ENCODE measurements around the gene CERT1. TPM values are rescaled to one million over a fixed set of nuclear protein-coding genes. Genes with fewer than 3 reads are reported as not detected.
A peak's percentile ranks its signal among the peaks of the same experiment; 100 is the strongest.
"Not testable (repeated sequence)": the region's sequence is repeated elsewhere in the genome, so short reads cannot be mapped to it uniquely, and the experiment has no call there.

Gene CERT1
- total RNA-seq, 3 donors from 2014 or later, result 41.4 to 63.4 (median 45.0) TPM

GRCh38 chr5:75538211-75538610, 26.8 kb upstream of the CERT1 start:
- TF ChIP-seq, protein P1, sequence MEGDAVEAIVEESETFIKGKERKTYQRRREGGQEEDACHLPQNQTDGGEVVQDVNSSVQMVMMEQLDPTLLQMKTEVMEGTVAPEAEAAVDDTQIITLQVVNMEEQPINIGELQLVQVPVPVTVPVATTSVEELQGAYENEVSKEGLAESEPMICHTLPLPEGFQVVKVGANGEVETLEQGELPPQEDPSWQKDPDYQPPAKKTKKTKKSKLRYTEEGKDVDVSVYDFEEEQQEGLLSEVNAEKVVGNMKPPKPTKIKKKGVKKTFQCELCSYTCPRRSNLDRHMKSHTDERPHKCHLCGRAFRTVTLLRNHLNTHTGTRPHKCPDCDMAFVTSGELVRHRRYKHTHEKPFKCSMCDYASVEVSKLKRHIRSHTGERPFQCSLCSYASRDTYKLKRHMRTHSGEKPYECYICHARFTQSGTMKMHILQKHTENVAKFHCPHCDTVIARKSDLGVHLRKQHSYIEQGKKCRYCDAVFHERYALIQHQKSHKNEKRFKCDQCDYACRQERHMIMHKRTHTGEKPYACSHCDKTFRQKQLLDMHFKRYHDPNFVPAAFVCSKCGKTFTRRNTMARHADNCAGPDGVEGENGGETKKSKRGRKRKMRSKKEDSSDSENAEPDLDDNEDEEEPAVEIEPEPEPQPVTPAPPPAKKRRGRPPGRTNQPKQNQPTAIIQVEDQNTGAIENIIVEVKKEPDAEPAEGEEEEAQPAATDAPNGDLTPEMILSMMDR (IDR thresholded peaks at IDR 0.05), result no peak
- ATAC-seq, result no peak
- intact Hi-C loops (cut with DNase I, micrococcal nuclease), result no loop called here

GRCh38 chr5:75536694-75537360, 25.4 kb upstream of the CERT1 start:
- intact Hi-C loops (cut with DNase I, micrococcal nuclease), result no loop called here
- ATAC-seq, result peak; percentile 14
- Histone ChIP-seq H3K4me1 (ENCODE audit: low read depth) (no peaks in the 10 kb centered on the region), H3K9me3 (peaks cover 15% of the 10 kb centered on the region), H3K36me3 (ENCODE audit: low read depth) (no peaks in the 10 kb centered on the region), H3K4me3 (no peak overlapping the region)
- no peak for DNase-seq
- TF ChIP-seq, protein P1 (IDR thresholded peaks at IDR 0.05), result no peak

More at GRCh38 chr5:75538211-75538610, 26.8 kb upstream of the CERT1 start:
- Histone ChIP-seq H3K36me3 (ENCODE audit: low read depth) (no peaks in the 10 kb centered on the region), H3K4me3 (no peak overlapping the region), H3K9me3 (peaks cover 15% of the 10 kb centered on the region), H3K4me1 (ENCODE audit: low read depth) (no peaks in the 10 kb centered on the region)
- no peak for DNase-seq

DNA sequence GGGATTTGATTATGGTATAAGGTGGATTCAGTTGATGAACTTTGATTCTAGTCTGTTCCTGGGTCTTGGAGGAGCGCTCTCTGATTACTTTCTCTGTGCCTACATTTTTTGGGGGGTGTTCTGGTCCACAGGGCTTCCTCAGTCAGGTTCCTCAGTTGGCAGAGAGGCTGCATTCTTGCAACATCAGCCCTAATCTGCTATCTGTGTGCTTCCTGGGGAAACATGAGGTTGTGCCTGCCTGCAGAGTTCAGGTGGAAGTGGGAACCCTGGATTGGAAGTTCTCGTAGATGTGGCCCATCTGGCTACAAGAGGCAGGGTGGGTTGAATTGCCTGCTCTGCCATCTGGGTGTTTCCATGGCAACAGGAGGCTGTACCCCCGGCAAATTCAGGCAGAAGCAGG, 24.7 kb upstream of the CERT1 start:
- H3K4me1 ChIP-seq (ENCODE audit: low read depth), result no peaks in the 10 kb centered on the region
- no peak for DNase-seq
- intact Hi-C loops (cut with DNase I, micrococcal nuclease), result no loop called here
- no peak for ATAC-seq
- peaks cover 15% of the 10 kb centered on the region for H3K9me3 ChIP-seq
- no peaks in the 10 kb centered on the region for H3K36me3 ChIP-seq (ENCODE audit: low read depth)
- no peak overlapping the region for H3K4me3 ChIP-seq
- TF ChIP-seq, protein P1 (IDR thresholded peaks at IDR 0.05), result no peak

GRCh38 chr5:75534734-75535133, 23.3 kb upstream of the CERT1 start:
- intact Hi-C loops (cut with DNase I, micrococcal nuclease), result no loop called here
- TF ChIP-seq, protein P1 (IDR thresholded peaks at IDR 0.05), result no peak
- Histone ChIP-seq H3K4me1 (ENCODE audit: low read depth) (no peaks in the 10 kb centered on the region), H3K4me3 (no peak overlapping the region), H3K36me3 (ENCODE audit: low read depth) (no peaks in the 10 kb centered on the region), H3K9me3 (peaks cover 15% of the 10 kb centered on the region)
- no peak for DNase-seq
- no peak for ATAC-seq

GRCh38 chr5:75533716-75534115, 22.3 kb upstream of the CERT1 start:
- intact Hi-C loops (cut with DNase I, micrococcal nuclease), result not testable (repeated sequence)

GRCh38 chr5:75532190-75532589, 20.8 kb upstream of the CERT1 start:
- TF ChIP-seq, protein P1 (IDR thresholded peaks at IDR 0.05), result no peak
- no peak overlapping the region for H3K4me3 ChIP-seq
- intact Hi-C loops (cut with DNase I, micrococcal nuclease), result no loop called here

More at GRCh38 chr5:75533716-75534115, 22.3 kb upstream of the CERT1 start:
- H3K4me1 ChIP-seq (ENCODE audit: low read depth); ATAC-seq; H3K4me3 ChIP-seq; DNase-seq; H3K36me3 ChIP-seq (ENCODE audit: low read depth): not testable (repeated sequence)
- H3K9me3 ChIP-seq, result peaks cover 15% of the 10 kb centered on the region

More at GRCh38 chr5:75532190-75532589, 20.8 kb upstream of the CERT1 start:
- Histone ChIP-seq H3K36me3 (ENCODE audit: low read depth) (no peaks in the 10 kb centered on the region), H3K4me1 (ENCODE audit: low read depth) (no peaks in the 10 kb centered on the region), H3K9me3 (peaks cover 15% of the 10 kb centered on the region)
- no peak for DNase-seq
- no peak for ATAC-seq

Measured in mucosa of descending colon (tissue), 3 donors.